ENCODE results near the gene HNRNPLL. TPM values are rescaled to one million over a fixed set of nuclear protein-coding genes. Genes with fewer than 3 reads are reported as not detected.
A peak's percentile ranks its signal among the peaks of the same experiment; 100 is the strongest.

HNRNPLL gene
- total RNA-seq, 1 donor from 2014 or later: 55.9 TPM

GRCh38 chr2:38532366-38532765 lies 70.4 kb downstream of the HNRNPLL start:
- Histone ChIP-seq H3K27me3 (ENCODE audit: insufficient read depth, low read length) (peaks cover 2% of the 10 kb centered on the region), H3K9ac (ENCODE audit: low read length) (no peak overlapping the region), H3K4me2 (ENCODE audit: low read length) (no peak overlapping the region), H3K9me3 (ENCODE audit: insufficient read depth, low read depth, low read length) (no peaks in the 10 kb centered on the region), H3K79me2 (ENCODE audit: insufficient read depth, low read length) (no peaks in the 10 kb centered on the region), H3K36me3 (ENCODE audit: insufficient read depth, low read length) (no peaks in the 10 kb centered on the region), H3K4me3 (ENCODE audit: insufficient read depth, low read depth, low read length) (no peak overlapping the region), H3K27ac (ENCODE audit: low read depth, low read length) (no peak overlapping the region), H2AFZ (ENCODE audit: low read depth, low read length) (no peak overlapping the region), H3K4me1 (ENCODE audit: insufficient read depth, low read length) (peaks cover 3% of the 10 kb centered on the region), H4K20me1 (ENCODE audit: insufficient read depth, low read length) (no peaks in the 10 kb centered on the region)
- peaks cover 2% of the 10 kb centered on the region for H3K4me1 Mint-ChIP-seq (ENCODE audit: low read depth, unreplicated experiment)
- H3K27me3 Mint-ChIP-seq (ENCODE audit: low read depth, unreplicated experiment): peaks cover 9% of the 10 kb centered on the region
- no peaks in the 10 kb centered on the region for H3K9me3 Mint-ChIP-seq (ENCODE audit: unreplicated experiment)
- no peak for TF ChIP-seq CTCF (IDR thresholded peaks at IDR 0.05; ENCODE audit: insufficient read depth, low read depth, low read length)
- no peak for TF ChIP-seq EZH2 (IDR thresholded peaks at IDR 0.05; ENCODE audit: insufficient read depth, low read length)
- no peak overlapping the region for H3K4me3 Mint-ChIP-seq (ENCODE audit: unreplicated experiment)
- FAIRE-seq (no peak), DNase-seq (ENCODE audit: low read depth) (no peak)
- H3K27ac Mint-ChIP-seq (ENCODE audit: unreplicated experiment): no peak overlapping the region
- H3K36me3 Mint-ChIP-seq (ENCODE audit: low read depth, unreplicated experiment): no peaks in the 10 kb centered on the region

DNA sequence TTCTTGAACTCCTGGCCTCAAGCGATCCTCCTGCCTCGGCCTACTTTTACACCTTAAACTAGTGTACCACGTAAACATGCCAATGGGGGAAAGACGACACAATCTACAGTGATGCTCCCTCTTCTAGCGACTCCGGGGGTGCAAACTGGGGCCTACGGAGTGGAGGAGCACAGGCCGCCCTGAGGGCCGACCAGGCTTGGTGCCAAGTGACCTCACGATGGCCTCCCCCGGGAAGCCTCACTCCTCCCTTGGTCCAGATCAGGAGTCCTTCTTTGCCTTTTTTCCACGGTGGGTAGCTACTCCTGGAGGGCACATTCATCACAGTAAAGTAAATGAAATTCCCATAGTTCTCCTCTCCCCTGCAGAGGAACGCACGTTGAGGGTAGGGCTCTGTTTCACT lies 73.5 kb downstream of the HNRNPLL start:
- Mint-ChIP-seq H3K27me3 (ENCODE audit: low read depth, unreplicated experiment) (peaks cover 6% of the 10 kb centered on the region), H3K27ac (ENCODE audit: unreplicated experiment) (peak overlapping the region; percentile 66), H3K4me3 (ENCODE audit: unreplicated experiment) (no peak overlapping the region), H3K36me3 (ENCODE audit: low read depth, unreplicated experiment) (no peaks in the 10 kb centered on the region), H3K9me3 (ENCODE audit: unreplicated experiment) (no peaks in the 10 kb centered on the region), H3K4me1 (ENCODE audit: low read depth, unreplicated experiment) (peaks cover 2% of the 10 kb centered on the region)
- H3K4me2 ChIP-seq (ENCODE audit: low read length): no peak overlapping the region
- no peaks in the 10 kb centered on the region for H3K79me2 ChIP-seq (ENCODE audit: insufficient read depth, low read length)
- no peaks in the 10 kb centered on the region for H3K27me3 ChIP-seq (ENCODE audit: insufficient read depth, low read length)
- H3K27ac ChIP-seq (ENCODE audit: low read depth, low read length): no peak overlapping the region
- no peak overlapping the region for H2AFZ ChIP-seq (ENCODE audit: low read depth, low read length)
- no peaks in the 10 kb centered on the region for H4K20me1 ChIP-seq (ENCODE audit: insufficient read depth, low read length)
- peaks cover 3% of the 10 kb centered on the region for H3K4me1 ChIP-seq (ENCODE audit: insufficient read depth, low read length)
- no peak for TF ChIP-seq CTCF (IDR thresholded peaks at IDR 0.05; ENCODE audit: insufficient read depth, low read depth, low read length)
- H3K36me3 ChIP-seq (ENCODE audit: insufficient read depth, low read length): no peaks in the 10 kb centered on the region
- no peaks in the 10 kb centered on the region for H3K9me3 ChIP-seq (ENCODE audit: insufficient read depth, low read depth, low read length)
- no peak overlapping the region for H3K4me3 ChIP-seq (ENCODE audit: insufficient read depth, low read depth, low read length)
- no peak overlapping the region for H3K9ac ChIP-seq (ENCODE audit: low read length)
- DNase-seq (ENCODE audit: low read depth) (no peak), FAIRE-seq (no peak)

DNA sequence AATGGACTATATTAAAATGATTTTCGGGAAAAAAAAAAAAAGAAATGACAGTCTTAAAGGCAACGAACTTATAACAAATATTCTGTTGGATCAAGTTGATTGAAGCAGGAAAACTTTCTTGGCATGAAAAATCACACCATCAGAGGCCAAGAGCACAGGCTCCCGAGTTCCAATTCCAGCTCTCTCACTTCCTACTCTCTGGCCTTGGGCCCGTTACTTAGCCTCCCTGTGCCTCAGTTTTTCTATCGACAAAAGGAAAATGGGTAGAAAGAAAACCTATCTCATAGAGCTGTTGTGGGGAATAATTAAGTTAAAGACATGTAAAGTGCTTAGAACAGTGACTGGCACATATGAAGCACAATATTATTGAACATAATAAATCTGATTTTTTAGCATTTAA lies 74.2 kb downstream of the HNRNPLL start:
- no peaks in the 10 kb centered on the region for H3K36me3 Mint-ChIP-seq (ENCODE audit: low read depth, unreplicated experiment)
- Histone ChIP-seq H3K27me3 (ENCODE audit: insufficient read depth, low read length) (peaks cover under 1% of the 10 kb centered on the region), H2AFZ (ENCODE audit: low read depth, low read length) (peak overlapping the region; percentile 46), H3K27ac (ENCODE audit: low read depth, low read length) (no peak overlapping the region), H4K20me1 (ENCODE audit: insufficient read depth, low read length) (no peaks in the 10 kb centered on the region), H3K79me2 (ENCODE audit: insufficient read depth, low read length) (no peaks in the 10 kb centered on the region), H3K9me3 (ENCODE audit: insufficient read depth, low read depth, low read length) (no peaks in the 10 kb centered on the region), H3K4me2 (ENCODE audit: low read length) (peak overlapping the region; percentile 85), H3K4me1 (ENCODE audit: insufficient read depth, low read length) (peaks cover 3% of the 10 kb centered on the region), H3K36me3 (ENCODE audit: insufficient read depth, low read length) (no peaks in the 10 kb centered on the region), H3K4me3 (ENCODE audit: insufficient read depth, low read depth, low read length) (peak overlapping the region; percentile 56), H3K9ac (ENCODE audit: low read length) (peak overlapping the region; percentile 70)
- H3K4me1 Mint-ChIP-seq (ENCODE audit: low read depth, unreplicated experiment): peaks cover under 1% of the 10 kb centered on the region
- DNase-seq (ENCODE audit: low read depth) (no peak), FAIRE-seq (no peak)
- peaks cover 8% of the 10 kb centered on the region for H3K27me3 Mint-ChIP-seq (ENCODE audit: low read depth, unreplicated experiment)
- H3K27ac Mint-ChIP-seq (ENCODE audit: unreplicated experiment): peak overlapping the region; percentile 66
- TF ChIP-seq CTCF (IDR thresholded peaks at IDR 0.05; ENCODE audit: insufficient read depth, low read depth, low read length) (no peak), EZH2 (IDR thresholded peaks at IDR 0.05; ENCODE audit: insufficient read depth, low read length) (no peak)
- no peaks in the 10 kb centered on the region for H3K9me3 Mint-ChIP-seq (ENCODE audit: unreplicated experiment)
- peak overlapping the region; percentile 63 for H3K4me3 Mint-ChIP-seq (ENCODE audit: unreplicated experiment)

Measured in astrocyte (in vitro differentiated cells and primary cell).